Cardiac muscle cell (in vitro differentiated cells and primary cell): ENCODE measurements around the gene MAP7D3. TPM values are rescaled to one million over a fixed set of nuclear protein-coding genes. Genes with fewer than 3 reads are reported as not detected.

Source experiments
- DNase-seq, 2 donors: peaks; one replicate each; pipeline versions ENCODE4 v3.0.0 to v3.0.0-alpha.2; 2010 to 2017; ENCODE audit warnings: low read depth in 1 of 2, low spot score in 1 of 2
- H3K27ac ChIP-seq: fragments of 200-600 bp; sonication (generic); 2 replicates; pipeline ENCODE4 v1.5.1; 2016
- H3K27me3 ChIP-seq: fragments of 200-600 bp; sonication (generic); 2 replicates; pipeline ENCODE4 v1.6.0; 2016; ENCODE audit warnings: control low read depth
- H3K36me3 ChIP-seq: fragments of 200-600 bp; sonication (generic); 2 replicates; pipeline ENCODE4 v1.5.1; 2016; ENCODE audit warnings: control low read depth
- H3K4me1 ChIP-seq: fragments of 200-600 bp; sonication (generic); 2 replicates; pipeline ENCODE4 v1.8.1; 2017; ENCODE audit warnings: low read depth, mild to moderate bottlenecking, mixed run types
- H3K4me3 ChIP-seq: fragments of 200-600 bp; sonication (generic); 2 replicates; pipeline ENCODE4 v1.5.1; 2016; ENCODE audit warnings: mild to moderate bottlenecking
- H3K9me3 ChIP-seq: fragments of 200-600 bp; sonication (generic); 2 replicates; pipeline ENCODE4 v1.5.1; 2017; ENCODE audit warnings: low read depth, mild to moderate bottlenecking, control low read depth
- polyA plus RNA-seq: library from polyadenylated mRNA; unstranded; fragments of >200 nt; fragmentation: Nextera tagmentation; extraction: Ambion mirVana; gene quantifications from 2 replicates; pipeline ENCODE4 v1.2.1, GENCODE V29; 2016
- total RNA-seq: library from RNA; depleted of rRNA; stranded (reverse); fragments of >200 nt; gene quantifications from 2 replicates; pipeline ENCODE4 v1.2.3, GENCODE V29; 2016
- TF ChIP-seq, protein P1 (sequence below): IDR thresholded peaks from 2 replicates; pipeline ENCODE4 v1.5.1; 2012; ENCODE audit warnings: low read depth, mild to moderate bottlenecking, low read length

Gene MAP7D3
- total and polyA plus RNA-seq, 2 experiments from 2014 or later = 5.7 to 10.4 TPM

DNA sequence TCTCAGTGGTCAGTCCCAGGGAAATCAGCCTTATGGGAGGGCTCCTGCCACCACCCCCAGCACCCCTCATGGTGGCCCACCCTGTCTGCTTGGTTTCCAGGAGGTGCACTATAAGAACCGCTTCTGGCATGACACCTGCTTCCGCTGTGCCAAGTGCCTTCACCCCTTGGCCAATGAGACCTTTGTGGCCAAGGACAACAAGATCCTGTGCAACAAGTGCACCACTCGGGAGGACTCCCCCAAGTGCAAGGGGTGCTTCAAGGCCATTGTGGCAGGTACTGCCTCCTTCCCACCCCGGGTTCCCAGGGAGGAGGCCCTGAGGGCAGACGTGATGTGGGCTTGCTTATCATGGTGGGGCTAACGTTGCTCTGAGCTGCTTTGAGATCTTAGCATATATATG is 44.3 kb downstream of the MAP7D3 start:
- no peaks in the 10 kb centered on the region for H3K9me3 ChIP-seq
- DNase-seq = no peak
- no peak overlapping the region for H3K4me3 ChIP-seq
- H3K36me3 ChIP-seq = no peaks in the 10 kb centered on the region
- no peaks in the 10 kb centered on the region for H3K4me1 ChIP-seq
- H3K27me3 ChIP-seq = no peaks in the 10 kb centered on the region
- H3K27ac ChIP-seq = no peak overlapping the region
- TF ChIP-seq, protein P1, sequence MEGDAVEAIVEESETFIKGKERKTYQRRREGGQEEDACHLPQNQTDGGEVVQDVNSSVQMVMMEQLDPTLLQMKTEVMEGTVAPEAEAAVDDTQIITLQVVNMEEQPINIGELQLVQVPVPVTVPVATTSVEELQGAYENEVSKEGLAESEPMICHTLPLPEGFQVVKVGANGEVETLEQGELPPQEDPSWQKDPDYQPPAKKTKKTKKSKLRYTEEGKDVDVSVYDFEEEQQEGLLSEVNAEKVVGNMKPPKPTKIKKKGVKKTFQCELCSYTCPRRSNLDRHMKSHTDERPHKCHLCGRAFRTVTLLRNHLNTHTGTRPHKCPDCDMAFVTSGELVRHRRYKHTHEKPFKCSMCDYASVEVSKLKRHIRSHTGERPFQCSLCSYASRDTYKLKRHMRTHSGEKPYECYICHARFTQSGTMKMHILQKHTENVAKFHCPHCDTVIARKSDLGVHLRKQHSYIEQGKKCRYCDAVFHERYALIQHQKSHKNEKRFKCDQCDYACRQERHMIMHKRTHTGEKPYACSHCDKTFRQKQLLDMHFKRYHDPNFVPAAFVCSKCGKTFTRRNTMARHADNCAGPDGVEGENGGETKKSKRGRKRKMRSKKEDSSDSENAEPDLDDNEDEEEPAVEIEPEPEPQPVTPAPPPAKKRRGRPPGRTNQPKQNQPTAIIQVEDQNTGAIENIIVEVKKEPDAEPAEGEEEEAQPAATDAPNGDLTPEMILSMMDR = no peak

GRCh38 chrX:136205882-136206380 is 45.3 kb downstream of the MAP7D3 start:
- H3K27me3 ChIP-seq = no peaks in the 10 kb centered on the region
- H3K4me1 ChIP-seq = no peaks in the 10 kb centered on the region
- no peak overlapping the region for H3K27ac ChIP-seq
- no peak overlapping the region for H3K4me3 ChIP-seq
- TF ChIP-seq, protein P1 = no peak
- no peaks in the 10 kb centered on the region for H3K36me3 ChIP-seq
- no peaks in the 10 kb centered on the region for H3K9me3 ChIP-seq
- no peak for DNase-seq

DNA sequence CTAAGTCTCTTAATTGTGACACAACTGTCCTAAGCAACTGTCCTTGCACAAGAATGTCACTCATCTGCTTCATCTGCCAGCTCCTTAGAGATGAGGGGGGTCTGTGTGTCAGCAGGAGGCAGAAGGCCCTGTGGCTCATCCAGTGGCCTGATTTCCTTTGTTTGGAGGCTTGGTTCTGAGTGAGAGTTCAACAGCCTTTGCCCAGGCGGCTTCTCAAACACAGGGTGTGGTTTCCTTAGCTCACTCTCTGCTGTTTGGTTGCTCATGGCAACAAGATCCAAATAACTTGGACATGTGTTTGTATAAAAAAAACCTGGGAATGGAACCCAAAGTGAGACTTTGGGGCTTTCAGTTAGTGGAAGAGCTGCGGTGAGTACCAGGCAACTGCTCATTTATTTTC is 46.6 kb downstream of the MAP7D3 start:
- TF ChIP-seq, protein P1 = no peak
- no peaks in the 10 kb centered on the region for H3K36me3 ChIP-seq
- no peaks in the 10 kb centered on the region for H3K27me3 ChIP-seq
- H3K4me1 ChIP-seq = no peaks in the 10 kb centered on the region
- no peak overlapping the region for H3K27ac ChIP-seq
- H3K9me3 ChIP-seq = no peaks in the 10 kb centered on the region
- no peak overlapping the region for H3K4me3 ChIP-seq
- DNase-seq = peak in 1 of 2 donors; percentile 64

- DNase-seq = no peak
- TF ChIP-seq, protein P1 = no peak
- H3K4me1 ChIP-seq = no peaks in the 10 kb centered on the region
- no peaks in the 10 kb centered on the region for H3K27me3 ChIP-seq
- no peak overlapping the region for H3K27ac ChIP-seq
- no peaks in the 10 kb centered on the region for H3K9me3 ChIP-seq
- H3K36me3 ChIP-seq = no peaks in the 10 kb centered on the region
- H3K4me3 ChIP-seq = no peak overlapping the region
Measured at GRCh38 chrX:136203951-136204350, 47.2 kb downstream of the MAP7D3 start.

GRCh38 chrX:136203438-136203837 is 47.8 kb downstream of the MAP7D3 start:
- no peaks in the 10 kb centered on the region for H3K27me3 ChIP-seq
- no peak overlapping the region for H3K4me3 ChIP-seq
- TF ChIP-seq, protein P1 = no peak
- no peaks in the 10 kb centered on the region for H3K9me3 ChIP-seq
- no peaks in the 10 kb centered on the region for H3K4me1 ChIP-seq
- H3K27ac ChIP-seq = no peak overlapping the region
- no peaks in the 10 kb centered on the region for H3K36me3 ChIP-seq
- DNase-seq = no peak

- peak in 1 of 2 donors; percentile 63 for DNase-seq
- no peak overlapping the region for H3K27ac ChIP-seq
- no peaks in the 10 kb centered on the region for H3K27me3 ChIP-seq
- TF ChIP-seq, protein P1 = no peak
- H3K36me3 ChIP-seq = no peaks in the 10 kb centered on the region
- no peaks in the 10 kb centered on the region for H3K9me3 ChIP-seq
- H3K4me3 ChIP-seq = no peak overlapping the region
- H3K4me1 ChIP-seq = no peaks in the 10 kb centered on the region
Measured at GRCh38 chrX:136202889-136203288, 48.3 kb downstream of the MAP7D3 start.
